Stimulated activated CD4-positive, alpha-beta T cell treated with anti-CD3 and anti-CD28 coated beads, TNF-alpha, amount 100 ng/mL, for 1 hour (primary cell): ENCODE data around the gene SYTL3.
"Not testable (repeated sequence)": the region's sequence is repeated elsewhere in the genome, so short reads cannot be mapped to it uniquely, and the experiment has no call there.

Experiments used
- DNase-seq, 3 donors: peaks; one replicate each; pipeline ENCODE4 v3.0.0-alpha.2; 2020; ENCODE audit warnings: low read depth in 3 of 3, low spot score in 1 of 3

SYTL3 gene

DNA sequence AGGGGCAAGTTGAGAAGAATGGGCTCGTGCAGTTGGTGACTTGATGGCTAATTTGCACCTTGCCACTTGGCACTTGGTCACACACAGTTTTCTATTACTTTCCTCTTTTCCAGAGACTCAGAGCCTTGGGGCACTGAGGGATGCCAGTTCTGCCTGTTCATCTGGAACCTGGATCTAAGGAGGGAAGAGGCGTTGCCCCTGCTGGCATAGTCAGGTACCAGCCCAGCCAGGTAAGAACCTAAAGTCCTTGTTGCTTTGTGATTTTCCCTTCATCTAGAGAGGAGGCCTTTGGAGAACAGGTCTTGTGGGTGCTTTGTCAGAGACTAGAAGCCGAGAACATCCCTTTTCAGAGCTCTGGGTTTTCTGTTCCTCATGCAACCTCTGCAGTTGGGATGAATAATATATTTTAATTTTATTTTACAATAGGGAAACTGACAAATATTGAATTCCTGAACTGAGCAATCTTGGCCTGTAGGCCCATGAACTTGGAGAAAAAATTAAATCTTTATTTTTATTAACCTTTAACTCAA is 11.4 kb downstream of the SYTL3 start:
- DNase-seq = no peak

GRCh38 chr6:158662607-158662953 is 12.7 kb downstream of the SYTL3 start:
- DNase-seq = no peak

GRCh38 chr6:158662954-158663624 is 13.2 kb downstream of the SYTL3 start:
- no peak for DNase-seq

DNA sequence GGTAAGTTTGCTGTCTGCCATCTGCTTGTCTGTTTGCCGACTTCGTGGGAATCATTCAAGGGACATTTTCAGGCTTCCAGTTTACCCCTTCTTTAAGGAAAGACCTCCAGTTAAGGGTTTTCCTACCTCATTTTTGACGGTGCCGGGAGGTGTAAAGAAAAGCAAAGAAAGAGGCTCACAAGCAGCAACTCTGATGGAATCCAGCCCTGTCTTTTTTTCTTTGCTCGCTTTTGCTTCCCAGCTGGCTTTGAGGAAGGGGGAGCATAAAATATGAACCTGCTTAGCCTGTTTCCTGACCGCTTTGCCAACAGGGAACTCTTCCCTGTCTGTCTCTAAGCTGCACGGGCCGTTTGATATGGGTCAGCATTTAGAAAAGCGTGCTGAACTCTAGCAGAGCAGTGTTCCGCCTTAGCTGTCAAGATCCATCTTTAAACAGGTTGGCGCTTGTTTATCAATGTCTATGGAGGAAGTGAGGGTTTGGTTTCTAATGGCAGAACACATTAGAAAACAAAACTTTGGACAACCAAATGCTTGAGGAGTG is 13.8 kb downstream of the SYTL3 start:
- DNase-seq = no peak

GRCh38 chr6:158665332-158665731 is 15.5 kb downstream of the SYTL3 start:
- DNase-seq = no peak

GRCh38 chr6:158666628-158667359 is 16.9 kb downstream of the SYTL3 start:
- DNase-seq = no peak

GRCh38 chr6:158667360-158667981 is 17.6 kb downstream of the SYTL3 start:
- DNase-seq = no peak

GRCh38 chr6:158668707-158669103 is 18.9 kb downstream of the SYTL3 start:
- DNase-seq = no peak

GRCh38 chr6:158669145-158670035 is 19.5 kb downstream of the SYTL3 start:
- DNase-seq = no peak

GRCh38 chr6:158672119-158672518 is 22.3 kb downstream of the SYTL3 start:
- not testable (repeated sequence) for DNase-seq

- no peak for DNase-seq
Measured at GRCh38 chr6:158672726-158673125, 22.9 kb downstream of the SYTL3 start.

GRCh38 chr6:158674342-158675131 is 24.7 kb downstream of the SYTL3 start:
- no peak for DNase-seq

GRCh38 chr6:158677094-158677493 is 27.2 kb downstream of the SYTL3 start:
- not testable (repeated sequence) for DNase-seq

DNA sequence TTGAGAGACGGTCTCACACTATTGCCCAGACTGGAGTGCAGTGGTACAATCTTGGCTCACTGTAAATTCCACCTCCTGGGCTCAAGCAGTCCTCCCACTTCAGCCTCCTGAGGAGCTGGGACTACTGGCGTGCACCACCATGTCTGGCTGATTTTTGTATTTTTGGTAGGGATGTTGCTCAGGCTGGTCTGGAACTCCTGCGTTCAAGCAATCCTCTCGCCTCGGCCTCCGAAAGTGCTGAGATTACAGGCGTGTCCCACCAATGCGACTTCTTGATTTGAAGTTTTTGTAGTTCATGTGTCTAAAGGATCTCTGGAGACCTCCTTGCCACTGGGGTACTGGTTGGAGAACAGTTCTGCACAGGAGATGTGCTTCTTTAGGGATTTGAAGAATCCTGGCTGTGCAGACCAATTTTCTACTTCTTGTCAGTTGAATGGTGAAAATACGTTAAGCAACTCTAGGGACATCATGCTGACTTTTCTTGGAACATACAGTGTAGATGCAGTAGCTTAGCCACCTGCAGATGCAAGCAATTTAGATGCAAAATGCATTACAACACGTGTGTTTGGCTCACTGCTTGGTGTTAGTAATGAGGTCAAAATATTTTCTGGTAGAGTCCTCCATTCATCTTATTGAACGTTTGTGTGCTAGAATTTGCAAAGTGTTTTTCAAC is 28.2 kb downstream of the SYTL3 start:
- DNase-seq = no peak

- no peak for DNase-seq
Measured at GRCh38 chr6:158680015-158680414, 30.2 kb downstream of the SYTL3 start.

GRCh38 chr6:158680481-158680880 is 30.6 kb downstream of the SYTL3 start:
- DNase-seq = no peak

GRCh38 chr6:158684311-158684710 is 34.5 kb downstream of the SYTL3 start:
- DNase-seq = no peak

- no peak for DNase-seq
Measured at GRCh38 chr6:158684745-158685324, 35.0 kb downstream of the SYTL3 start.

GRCh38 chr6:158686311-158686710 is 36.5 kb downstream of the SYTL3 start:
- no peak for DNase-seq
